Stimulated activated naive CD8-positive, alpha-beta T cell treated with anti-CD3 and anti-CD28 coated beads, Interleukin-15, Interleukin-2, amounts not matched to agents 100 ng/mL and 50 ng/mL, for 24 hours (primary cell): ENCODE data around the gene FIGLA.

ENCODE experiments used
- H3K27ac Mint-ChIP-seq: one replicate; pipeline ENCODE4 v1.8.0; 2021; ENCODE audit warnings: mild to moderate bottlenecking, mixed read lengths
- H3K27me3 Mint-ChIP-seq: one replicate; pipeline ENCODE4 v1.8.0; 2021; ENCODE audit warnings: mixed read lengths
- H3K36me3 Mint-ChIP-seq: one replicate; pipeline ENCODE4 v1.8.0; 2021; ENCODE audit warnings: low read depth, mixed read lengths
- H3K4me1 Mint-ChIP-seq: one replicate; pipeline ENCODE4 v1.8.0; 2021; ENCODE audit warnings: low read depth, mixed read lengths
- H3K4me3 Mint-ChIP-seq: one replicate; pipeline ENCODE4 v1.8.0; 2021; ENCODE audit warnings: mild to moderate bottlenecking, mixed read lengths
- H3K9me3 Mint-ChIP-seq: one replicate; pipeline ENCODE4 v1.8.0; 2021; ENCODE audit warnings: mixed read lengths

Gene FIGLA, protein sequence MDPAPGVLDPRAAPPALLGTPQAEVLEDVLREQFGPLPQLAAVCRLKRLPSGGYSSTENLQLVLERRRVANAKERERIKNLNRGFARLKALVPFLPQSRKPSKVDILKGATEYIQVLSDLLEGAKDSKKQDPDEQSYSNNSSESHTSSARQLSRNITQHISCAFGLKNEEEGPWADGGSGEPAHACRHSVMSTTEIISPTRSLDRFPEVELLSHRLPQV

GRCh38 chr2:70790136-70790828, at the start of gene FIGLA:
Gene FIGLA, minus strand, starts transcription at chr2:70790643. Its CDS starts 5 bp downstream, at chr2:70790638.
- H3K27ac Mint-ChIP-seq = no peak within 1 kb of the TSS
- peaks cover 17% of the 10 kb centered on the region for H3K4me1 Mint-ChIP-seq
- peaks cover 54% of the 10 kb centered on the region for H3K27me3 Mint-ChIP-seq
- no peaks in the 10 kb centered on the region for H3K9me3 Mint-ChIP-seq
- H3K4me3 Mint-ChIP-seq = peak within 1 kb of the TSS; percentile 76
- no peaks in the 10 kb centered on the region for H3K36me3 Mint-ChIP-seq

- Mint-ChIP-seq H3K9me3 (peaks cover 4% of the 10 kb centered on the region), H3K27me3 (peaks cover 14% of the 10 kb centered on the region), H3K36me3 (no peaks in the 10 kb centered on the region), H3K4me1 (no peaks in the 10 kb centered on the region), H3K27ac (no peak overlapping the region), H3K4me3 (no peak overlapping the region)
Observed at GRCh38 chr2:70837980-70838925, 47.8 kb upstream of the FIGLA start.

- Mint-ChIP-seq H3K27me3 (peaks cover 5% of the 10 kb centered on the region), H3K4me1 (no peaks in the 10 kb centered on the region), H3K9me3 (no peaks in the 10 kb centered on the region), H3K27ac (no peak within 1 kb of the TSS), H3K4me3 (no peak within 1 kb of the TSS), H3K36me3 (no peaks in the 10 kb centered on the region)
Observed at GRCh38 chr2:70835643-70836042, 45.2 kb upstream of the FIGLA start, which contains the start of gene CD207. Gene CD207, minus strand, starts transcription at chr2:70835816. Its CDS starts 40 bp downstream, at chr2:70835776.

DNA sequence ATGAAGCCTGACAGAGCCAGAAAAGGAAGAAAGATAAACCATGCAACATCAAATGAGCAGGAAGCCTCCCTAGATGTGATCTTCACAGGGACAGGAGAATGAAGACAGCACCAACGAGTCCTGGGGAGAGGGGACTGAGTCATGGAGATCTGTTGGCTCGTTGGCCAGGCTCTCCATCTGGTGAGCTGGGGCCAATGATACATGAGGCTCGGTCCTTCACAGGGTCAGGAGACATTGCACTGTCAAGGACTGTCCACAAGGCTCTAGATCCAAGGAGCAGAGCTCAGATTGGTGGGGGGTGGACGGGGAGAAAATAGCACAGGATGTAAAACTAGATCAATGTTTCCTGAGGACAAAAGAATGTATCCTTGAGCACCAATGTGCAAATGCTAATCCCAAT, 44.4 kb upstream of the FIGLA start:
- Mint-ChIP-seq H3K4me1 (no peaks in the 10 kb centered on the region), H3K4me3 (no peak overlapping the region), H3K36me3 (no peaks in the 10 kb centered on the region), H3K9me3 (no peaks in the 10 kb centered on the region), H3K27ac (no peak overlapping the region), H3K27me3 (peaks cover 6% of the 10 kb centered on the region)

- Mint-ChIP-seq H3K27me3 (peaks cover 6% of the 10 kb centered on the region), H3K4me3 (no peak overlapping the region), H3K27ac (no peak overlapping the region), H3K4me1 (peaks cover under 1% of the 10 kb centered on the region), H3K36me3 (no peaks in the 10 kb centered on the region), H3K9me3 (no peaks in the 10 kb centered on the region)
Observed at GRCh38 chr2:70834106-70834505, 43.7 kb upstream of the FIGLA start.

- no peaks in the 10 kb centered on the region for H3K36me3 Mint-ChIP-seq
- H3K4me3 Mint-ChIP-seq = no peak overlapping the region
- no peaks in the 10 kb centered on the region for H3K9me3 Mint-ChIP-seq
- peaks cover 5% of the 10 kb centered on the region for H3K4me1 Mint-ChIP-seq
- H3K27ac Mint-ChIP-seq = no peak overlapping the region
- peaks cover 3% of the 10 kb centered on the region for H3K27me3 Mint-ChIP-seq
Observed at GRCh38 chr2:70833246-70833645, 42.8 kb upstream of the FIGLA start.

GRCh38 chr2:70832386-70832785, 41.9 kb upstream of the FIGLA start:
- H3K36me3 Mint-ChIP-seq = no peaks in the 10 kb centered on the region
- H3K4me1 Mint-ChIP-seq = peaks cover 12% of the 10 kb centered on the region
- no peaks in the 10 kb centered on the region for H3K9me3 Mint-ChIP-seq
- no peak overlapping the region for H3K4me3 Mint-ChIP-seq
- no peak overlapping the region for H3K27ac Mint-ChIP-seq
- H3K27me3 Mint-ChIP-seq = peaks cover 3% of the 10 kb centered on the region

GRCh38 chr2:70831861-70832260, 41.4 kb upstream of the FIGLA start:
- no peak overlapping the region for H3K27ac Mint-ChIP-seq
- H3K27me3 Mint-ChIP-seq = peaks cover 3% of the 10 kb centered on the region
- H3K4me3 Mint-ChIP-seq = no peak overlapping the region
- H3K36me3 Mint-ChIP-seq = no peaks in the 10 kb centered on the region
- H3K9me3 Mint-ChIP-seq = no peaks in the 10 kb centered on the region
- peaks cover 17% of the 10 kb centered on the region for H3K4me1 Mint-ChIP-seq

GRCh38 chr2:70830366-70830765, 39.9 kb upstream of the FIGLA start:
- Mint-ChIP-seq H3K27ac (no peak overlapping the region), H3K4me1 (peaks cover 23% of the 10 kb centered on the region), H3K4me3 (no peak overlapping the region), H3K36me3 (no peaks in the 10 kb centered on the region), H3K9me3 (no peaks in the 10 kb centered on the region), H3K27me3 (peaks cover 3% of the 10 kb centered on the region)

GRCh38 chr2:70829916-70830315, 39.5 kb upstream of the FIGLA start:
- H3K36me3 Mint-ChIP-seq = no peaks in the 10 kb centered on the region
- peaks cover 23% of the 10 kb centered on the region for H3K4me1 Mint-ChIP-seq
- no peak overlapping the region for H3K27ac Mint-ChIP-seq
- H3K27me3 Mint-ChIP-seq = peaks cover 3% of the 10 kb centered on the region
- no peaks in the 10 kb centered on the region for H3K9me3 Mint-ChIP-seq
- no peak overlapping the region for H3K4me3 Mint-ChIP-seq

GRCh38 chr2:70828914-70829824, 38.7 kb upstream of the FIGLA start:
- H3K9me3 Mint-ChIP-seq = no peaks in the 10 kb centered on the region
- H3K4me1 Mint-ChIP-seq = peaks cover 23% of the 10 kb centered on the region
- no peak overlapping the region for H3K4me3 Mint-ChIP-seq
- H3K36me3 Mint-ChIP-seq = no peaks in the 10 kb centered on the region
- peaks cover 3% of the 10 kb centered on the region for H3K27me3 Mint-ChIP-seq
- no peak overlapping the region for H3K27ac Mint-ChIP-seq

DNA sequence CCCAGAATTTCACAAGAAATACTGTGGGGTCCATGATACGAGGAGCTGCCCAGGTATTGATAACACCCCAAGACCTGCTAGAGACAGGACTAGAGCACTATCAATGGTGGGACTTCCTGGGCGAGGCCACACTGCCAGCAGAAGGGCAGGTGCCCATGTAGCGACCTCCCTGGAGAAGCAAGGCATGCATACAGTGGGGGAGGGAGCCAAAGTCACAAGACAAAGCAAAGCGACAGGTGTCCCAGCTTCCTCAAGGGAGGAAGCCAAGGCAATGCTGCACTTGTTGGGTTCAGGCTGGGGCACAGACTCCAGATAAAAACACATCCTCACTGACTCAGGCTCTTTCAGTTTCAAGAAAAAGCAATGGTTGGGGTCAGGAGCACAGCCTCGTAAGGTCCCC, 37.7 kb upstream of the FIGLA start:
- Mint-ChIP-seq H3K27me3 (peaks cover 3% of the 10 kb centered on the region), H3K4me1 (peaks cover 23% of the 10 kb centered on the region), H3K4me3 (no peak overlapping the region), H3K27ac (no peak overlapping the region), H3K36me3 (no peaks in the 10 kb centered on the region), H3K9me3 (no peaks in the 10 kb centered on the region)

GRCh38 chr2:70827388-70827787, 36.9 kb upstream of the FIGLA start:
- peaks cover 3% of the 10 kb centered on the region for H3K27me3 Mint-ChIP-seq
- H3K4me3 Mint-ChIP-seq = no peak overlapping the region
- H3K27ac Mint-ChIP-seq = peak overlapping the region; percentile 87
- H3K36me3 Mint-ChIP-seq = no peaks in the 10 kb centered on the region
- H3K4me1 Mint-ChIP-seq = peaks cover 23% of the 10 kb centered on the region
- H3K9me3 Mint-ChIP-seq = no peaks in the 10 kb centered on the region

DNA sequence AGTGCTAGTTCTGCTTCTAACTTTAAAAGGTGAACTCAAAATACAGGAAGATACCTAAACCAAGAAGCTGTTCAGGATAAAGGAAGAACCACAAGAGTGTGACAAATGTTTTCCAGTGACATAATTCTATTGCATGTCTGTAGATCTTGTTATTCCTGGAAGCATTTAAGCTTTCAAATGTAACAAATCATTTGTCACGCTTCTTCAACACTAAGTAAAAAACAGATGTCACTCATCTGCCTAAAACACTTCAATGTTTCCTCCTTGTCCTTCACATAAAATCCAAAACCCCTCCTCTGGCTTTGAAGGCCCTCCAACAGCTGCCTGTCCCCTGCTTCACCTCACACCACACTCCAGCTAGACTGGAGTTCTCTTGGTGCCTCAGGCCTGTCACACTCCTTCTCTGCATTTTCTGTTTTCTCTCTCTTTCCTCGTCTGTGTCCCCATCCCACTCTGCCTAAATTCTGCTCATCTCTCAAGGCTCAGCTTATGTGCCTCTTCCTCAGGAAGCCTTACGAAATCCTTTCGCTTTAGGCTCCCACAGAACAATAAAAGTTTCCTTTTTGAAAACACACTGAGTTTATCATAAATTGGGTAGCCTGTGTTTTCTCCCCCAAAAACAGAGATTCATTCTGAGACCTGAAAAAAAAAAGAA, 36.4 kb upstream of the FIGLA start:
- no peaks in the 10 kb centered on the region for H3K9me3 Mint-ChIP-seq
- H3K4me3 Mint-ChIP-seq = peak overlapping the region; percentile 6
- no peaks in the 10 kb centered on the region for H3K36me3 Mint-ChIP-seq
- H3K4me1 Mint-ChIP-seq = peaks cover 23% of the 10 kb centered on the region
- peaks cover 3% of the 10 kb centered on the region for H3K27me3 Mint-ChIP-seq
- H3K27ac Mint-ChIP-seq = peak overlapping the region; percentile 87
